GM18951 (cell line): ENCODE results near the gene SMAD9.

Experiments
- POLR2A ChIP-seq: IDR thresholded peaks from 4 replicates; pipeline ENCODE4 v1.6.1; 2011; ENCODE audit warnings: mild to moderate bottlenecking; ENCODE audit not compliant: insufficient read length, insufficient read depth; ENCODE audit errors: extremely low read depth
- in situ Hi-C: fragments of 300-500 bp; cut with MboI; formaldehyde crosslinking; loops from one replicate; pipeline ENCODE4 v1.12.0; 2022; ENCODE audit warnings: low sequenced_read_pairs, mixed read lengths, inconsistent platforms; ENCODE audit not compliant: unreplicated experiment

The SMAD9 gene

GRCh38 chr13:36918246-36919131 lies 1.5 kb downstream of the SMAD9 start:
- in situ Hi-C loops: no loop called here
- TF ChIP-seq POLR2A: no peak

- in situ Hi-C loops: no loop called here
- no peak for TF ChIP-seq POLR2A
These were observed 2.7 kb downstream of the SMAD9 start for GRCh38 chr13:36917311-36917710.

- in situ Hi-C loops: no loop called here
- no peak for TF ChIP-seq POLR2A
These were observed 4.0 kb downstream of the SMAD9 start for GRCh38 chr13:36915896-36916640.

GRCh38 chr13:36915106-36915505 lies 4.9 kb downstream of the SMAD9 start:
- in situ Hi-C loops: no loop called here
- TF ChIP-seq POLR2A: no peak

GRCh38 chr13:36914648-36915047 lies 5.4 kb downstream of the SMAD9 start:
- in situ Hi-C loops: no loop called here
- no peak for TF ChIP-seq POLR2A

GRCh38 chr13:36913463-36913862 lies 6.6 kb downstream of the SMAD9 start:
- no peak for TF ChIP-seq POLR2A
- in situ Hi-C loops: no loop called here

GRCh38 chr13:36912973-36913372 lies 7.1 kb downstream of the SMAD9 start:
- in situ Hi-C loops: no loop called here
- TF ChIP-seq POLR2A: no peak

GRCh38 chr13:36912369-36912768 lies 7.7 kb downstream of the SMAD9 start:
- TF ChIP-seq POLR2A: no peak
- in situ Hi-C loops: no loop called here

GRCh38 chr13:36910545-36910944 lies 9.5 kb downstream of the SMAD9 start:
- in situ Hi-C loops: no loop called here
- no peak for TF ChIP-seq POLR2A

- in situ Hi-C loops: no loop called here
These were observed 12.2 kb downstream of the SMAD9 start for GRCh38 chr13:36907821-36908220.

GRCh38 chr13:36907266-36907665 lies 12.8 kb downstream of the SMAD9 start:
- in situ Hi-C loops: no loop called here
- TF ChIP-seq POLR2A: no peak

More at GRCh38 chr13:36907821-36908220, 12.2 kb downstream of the SMAD9 start:
- no peak for TF ChIP-seq POLR2A

GRCh38 chr13:36905944-36906343 lies 14.1 kb downstream of the SMAD9 start:
- in situ Hi-C loops: no loop called here
- no peak for TF ChIP-seq POLR2A

GRCh38 chr13:36903925-36904595 lies 16.0 kb downstream of the SMAD9 start:
- in situ Hi-C loops: no loop called here
- no peak for TF ChIP-seq POLR2A
